Effector CD4-positive, alpha-beta T cell (primary cell): Measurements from ENCODE around the gene APOBEC3B.
"Not testable (repeated sequence)": the region's sequence is repeated elsewhere in the genome, so short reads cannot be mapped to it uniquely, and the experiment has no call there.

Experiments
- DNase-seq: peaks from one replicate; pipeline ENCODE4 v3.0.0-alpha.2; 2020

Gene APOBEC3B

GRCh38 chr22:39003165-39003638 is 21.1 kb downstream of the APOBEC3B start:
- DNase-seq = peak; percentile 54

GRCh38 chr22:39007177-39007576 is 25.0 kb downstream of the APOBEC3B start:
- no peak for DNase-seq

- not testable (repeated sequence) for DNase-seq
These were observed 26.2 kb downstream of the APOBEC3B start for GRCh38 chr22:39008271-39008850.

GRCh38 chr22:39010946-39011345 is 28.8 kb downstream of the APOBEC3B start:
- no peak for DNase-seq

GRCh38 chr22:39012533-39013511 is 30.7 kb downstream of the APOBEC3B start:
- DNase-seq = no peak

- not testable (repeated sequence) for DNase-seq
These were observed 31.4 kb downstream of the APOBEC3B start for GRCh38 chr22:39013561-39013941.

GRCh38 chr22:39013942-39014722 is 32.0 kb downstream of the APOBEC3B start, which contains the start of gene APOBEC3C:
APOBEC3C (plus strand) TSS chr22:39014257; CDS start chr22:39014363, 106 bp downstream.
- peak; percentile 62 for DNase-seq

GRCh38 chr22:39014723-39015121 is 32.6 kb downstream of the APOBEC3B start:
- not testable (repeated sequence) for DNase-seq

- no peak for DNase-seq
These were observed 34.4 kb downstream of the APOBEC3B start for GRCh38 chr22:39016592-39016991.

- no peak for DNase-seq
These were observed 35.6 kb downstream of the APOBEC3B start for GRCh38 chr22:39017596-39018365.

GRCh38 chr22:39020021-39020651 is 38.0 kb downstream of the APOBEC3B start:
- not testable (repeated sequence) for DNase-seq

GRCh38 chr22:39021552-39022250 is 39.6 kb downstream of the APOBEC3B start:
- no peak for DNase-seq

- DNase-seq = no peak
These were observed 42.6 kb downstream of the APOBEC3B start for GRCh38 chr22:39024519-39025308.

GRCh38 chr22:39026509-39027150 is 44.5 kb downstream of the APOBEC3B start:
- no peak for DNase-seq

GRCh38 chr22:39027717-39028116 is 45.6 kb downstream of the APOBEC3B start:
- DNase-seq = no peak

GRCh38 chr22:39028281-39028680 is 46.1 kb downstream of the APOBEC3B start:
- DNase-seq = no peak

GRCh38 chr22:39029227-39029626 is 47.1 kb downstream of the APOBEC3B start:
- DNase-seq = no peak

GRCh38 chr22:39030705-39031104 is 48.6 kb downstream of the APOBEC3B start:
- no peak for DNase-seq
